ENCODE data around the gene TLE4. TPM values are rescaled to one million over a fixed set of nuclear protein-coding genes. Genes with fewer than 3 reads are reported as not detected.

TLE4 gene
- total RNA-seq = 100 to 1,000 TPM in 1 of 2 donors, 1 to 10 TPM in 1; 9.7 to 130 TPM

DNA sequence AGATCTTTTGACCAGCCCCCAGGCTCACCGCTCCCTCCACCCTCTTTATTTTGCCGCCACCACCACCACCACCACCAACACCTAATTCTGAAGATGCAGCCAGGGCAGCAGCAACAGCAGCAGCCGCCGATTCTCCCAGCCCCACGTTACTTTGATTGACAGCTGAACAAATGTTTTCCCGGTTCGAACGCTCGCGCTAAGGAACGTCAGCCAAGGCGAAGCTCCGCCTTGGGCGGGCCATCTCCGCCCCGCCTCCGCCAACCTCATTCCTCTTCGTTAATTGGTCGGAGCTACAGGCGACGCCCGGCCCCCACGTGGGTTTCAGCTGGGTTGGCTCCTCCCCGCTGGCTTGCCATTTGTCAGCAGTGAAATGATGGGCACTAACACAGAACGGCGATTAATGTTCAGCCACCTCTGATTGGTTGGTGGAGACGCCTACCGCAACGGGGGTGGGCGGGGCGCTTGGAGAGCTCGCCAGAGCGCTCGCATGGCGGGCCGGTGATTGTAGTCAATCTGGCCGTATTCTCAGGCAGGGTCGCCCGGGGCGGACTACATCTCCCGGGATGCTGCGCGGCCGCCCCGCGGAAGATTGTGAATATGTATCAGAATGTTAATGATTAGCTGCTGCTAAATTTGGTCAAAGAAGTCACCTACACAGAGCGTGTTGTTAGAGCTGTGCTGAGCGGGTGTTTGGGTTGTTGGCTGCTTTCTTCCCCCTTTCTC lies at the start of gene TLE4:
TLE4 (plus strand) TSS at position 657 of the 723 bp plus-strand sequence. CDS start 826 bp downstream, outside the sequence.
- Histone ChIP-seq H3K36me3 (no peaks in the 10 kb centered on the region), H3K27me3 (replicated peaks; ENCODE audit: insufficient read depth) (no peaks in the 10 kb centered on the region), H3K9me3 (no peaks in the 10 kb centered on the region), H3K4me3 (peak within 1 kb of the TSS; percentile 75 to 82), H3K4me1 (replicated peaks) (no peaks in the 10 kb centered on the region), H3K27ac (peak within 1 kb of the TSS; percentile 85 to 87)
- under 1% methylated on average over 48 of the region's 48 CpGs for WGBS
- intact Hi-C loops (cut with DNase I) = loop anchor here (5.0 to 10.0 kb wide), 2 partner anchors 493 to 586 kb away; no protein-coding TSS in a partner anchor
- DNase-seq (ENCODE audit: low spot score) = peak; percentile 100
- peak; percentile 96 for TF ChIP-seq POLR2A (IDR thresholded peaks at IDR 0.05)
- peak; percentile 97 for TF ChIP-seq POLR2AphosphoS5 (IDR thresholded peaks at IDR 0.05)
- TF ChIP-seq, protein P1, sequence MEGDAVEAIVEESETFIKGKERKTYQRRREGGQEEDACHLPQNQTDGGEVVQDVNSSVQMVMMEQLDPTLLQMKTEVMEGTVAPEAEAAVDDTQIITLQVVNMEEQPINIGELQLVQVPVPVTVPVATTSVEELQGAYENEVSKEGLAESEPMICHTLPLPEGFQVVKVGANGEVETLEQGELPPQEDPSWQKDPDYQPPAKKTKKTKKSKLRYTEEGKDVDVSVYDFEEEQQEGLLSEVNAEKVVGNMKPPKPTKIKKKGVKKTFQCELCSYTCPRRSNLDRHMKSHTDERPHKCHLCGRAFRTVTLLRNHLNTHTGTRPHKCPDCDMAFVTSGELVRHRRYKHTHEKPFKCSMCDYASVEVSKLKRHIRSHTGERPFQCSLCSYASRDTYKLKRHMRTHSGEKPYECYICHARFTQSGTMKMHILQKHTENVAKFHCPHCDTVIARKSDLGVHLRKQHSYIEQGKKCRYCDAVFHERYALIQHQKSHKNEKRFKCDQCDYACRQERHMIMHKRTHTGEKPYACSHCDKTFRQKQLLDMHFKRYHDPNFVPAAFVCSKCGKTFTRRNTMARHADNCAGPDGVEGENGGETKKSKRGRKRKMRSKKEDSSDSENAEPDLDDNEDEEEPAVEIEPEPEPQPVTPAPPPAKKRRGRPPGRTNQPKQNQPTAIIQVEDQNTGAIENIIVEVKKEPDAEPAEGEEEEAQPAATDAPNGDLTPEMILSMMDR (IDR thresholded peaks at IDR 0.05) = no peak

DNA sequence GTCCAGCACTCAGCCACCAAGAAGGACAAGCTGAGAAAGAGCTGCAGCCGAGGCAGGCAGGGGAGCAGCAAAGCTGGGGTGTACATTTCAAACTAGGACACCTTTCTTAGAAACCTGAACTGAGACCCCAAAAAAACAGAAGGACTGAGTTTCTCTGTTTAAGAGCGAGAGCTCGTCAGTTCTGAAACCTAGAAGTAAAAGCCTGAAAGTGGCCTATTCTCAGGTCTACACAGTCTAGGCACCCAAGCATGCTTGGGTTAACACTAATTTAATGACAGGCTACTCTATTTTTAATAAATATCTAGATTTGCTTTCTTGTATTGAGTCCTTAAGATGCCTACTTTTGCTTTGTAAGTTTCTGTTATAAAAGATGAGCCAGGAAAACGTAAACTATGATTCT lies 49.0 kb upstream of the TLE4 start:
- Histone ChIP-seq H3K9me3 (no peaks in the 10 kb centered on the region), H3K4me3 (no peak overlapping the region), H3K27ac (no peak overlapping the region), H3K36me3 (no peaks in the 10 kb centered on the region), H3K4me1 (replicated peaks) (no peaks in the 10 kb centered on the region), H3K27me3 (replicated peaks; ENCODE audit: insufficient read depth) (no peaks in the 10 kb centered on the region)
- DNase-seq (ENCODE audit: low spot score) = no peak
- no peak for TF ChIP-seq POLR2AphosphoS5 (IDR thresholded peaks at IDR 0.05)
- intact Hi-C loops (cut with DNase I) = no loop called here
- 87% methylated on average over 4 of the region's 4 CpGs for WGBS

DNA sequence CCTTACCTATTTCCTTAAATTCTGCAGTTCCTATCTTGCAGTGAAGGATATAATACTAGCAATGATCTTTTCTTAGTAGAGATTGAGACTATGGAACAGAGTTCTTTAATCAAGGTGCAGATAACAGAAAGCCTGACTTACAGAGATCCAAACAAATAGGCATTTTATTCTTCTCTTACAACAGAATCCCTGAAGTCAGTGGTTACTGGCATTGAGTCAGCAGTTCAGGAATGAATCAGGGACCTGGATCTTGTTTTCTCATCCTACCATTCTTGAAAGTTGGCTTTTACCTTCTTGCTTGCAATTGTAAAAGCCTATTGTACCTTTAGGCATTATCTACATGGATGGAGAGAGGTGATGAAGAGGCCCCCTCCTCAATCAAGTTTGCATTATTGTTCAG lies 47.5 kb upstream of the TLE4 start:
- H3K36me3 ChIP-seq = no peaks in the 10 kb centered on the region
- no peak overlapping the region for H3K4me3 ChIP-seq
- H3K27ac ChIP-seq = no peak overlapping the region
- no peak for DNase-seq (ENCODE audit: low spot score)
- no peaks in the 10 kb centered on the region for H3K27me3 ChIP-seq (replicated peaks; ENCODE audit: insufficient read depth)
- TF ChIP-seq POLR2A (IDR thresholded peaks at IDR 0.05) = no peak
- no peak for TF ChIP-seq POLR2AphosphoS5 (IDR thresholded peaks at IDR 0.05)
- TF ChIP-seq, protein P1 (IDR thresholded peaks at IDR 0.05) = no peak
- no peaks in the 10 kb centered on the region for H3K9me3 ChIP-seq
- intact Hi-C loops (cut with DNase I) = no loop called here
- H3K4me1 ChIP-seq (replicated peaks) = no peaks in the 10 kb centered on the region

DNA sequence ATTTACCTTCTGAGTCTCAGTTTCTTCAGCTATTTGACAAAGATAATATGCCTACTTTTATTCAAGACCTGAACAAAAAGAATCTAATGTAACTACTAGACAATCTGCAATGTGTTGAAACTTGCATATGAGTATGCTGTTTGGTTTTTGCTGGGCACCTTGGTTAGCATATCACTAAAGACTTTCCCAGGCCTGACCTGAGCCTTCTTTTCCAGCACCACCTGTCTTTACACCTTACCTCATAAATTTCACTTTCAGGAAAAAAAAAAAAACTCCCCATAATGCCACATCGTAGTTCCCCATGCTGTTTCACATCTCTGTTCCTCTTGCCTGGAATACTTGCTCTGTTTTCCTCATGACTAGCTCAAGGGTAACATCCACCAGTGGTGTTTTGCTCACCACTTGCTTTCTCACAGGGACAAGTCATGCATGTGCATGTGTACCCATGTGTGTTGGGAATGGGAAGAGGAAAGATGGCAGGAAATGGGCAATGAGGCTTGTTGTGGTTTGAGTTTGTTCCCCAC lies 45.6 kb upstream of the TLE4 start:
- Histone ChIP-seq H3K27ac (no peak overlapping the region), H3K4me1 (replicated peaks) (no peaks in the 10 kb centered on the region), H3K36me3 (no peaks in the 10 kb centered on the region), H3K4me3 (no peak overlapping the region), H3K9me3 (no peaks in the 10 kb centered on the region), H3K27me3 (replicated peaks; ENCODE audit: insufficient read depth) (no peaks in the 10 kb centered on the region)
- TF ChIP-seq, protein P1 (IDR thresholded peaks at IDR 0.05) = no peak
- no peak for TF ChIP-seq POLR2A (IDR thresholded peaks at IDR 0.05)
- no peak for TF ChIP-seq POLR2AphosphoS5 (IDR thresholded peaks at IDR 0.05)
- intact Hi-C loops (cut with DNase I) = no loop called here
- WGBS = 87% methylated on average over 1 of the region's 1 CpG
- DNase-seq (ENCODE audit: low spot score) = no peak

DNA sequence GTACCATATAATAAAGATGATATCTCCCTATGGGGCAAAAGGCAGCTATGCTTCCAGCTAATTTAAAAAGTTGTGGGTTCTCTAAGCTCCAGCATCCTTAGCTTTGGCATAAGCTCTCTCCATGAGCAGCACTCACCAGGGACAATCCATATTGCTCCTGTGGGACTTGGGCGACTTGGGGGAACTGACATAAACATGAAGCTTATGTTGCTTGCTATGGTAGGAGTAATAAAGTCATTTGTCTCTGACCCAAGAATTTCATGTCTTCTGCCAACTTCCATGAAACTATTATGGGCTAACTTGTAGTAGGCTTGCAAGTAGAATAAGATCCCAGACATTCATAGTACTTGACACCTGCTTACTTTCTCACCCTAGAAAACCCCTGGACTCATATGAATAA lies 36.2 kb upstream of the TLE4 start:
- Histone ChIP-seq H3K9me3 (no peaks in the 10 kb centered on the region), H3K4me3 (no peak overlapping the region), H3K27ac (no peak overlapping the region), H3K4me1 (replicated peaks) (no peaks in the 10 kb centered on the region), H3K27me3 (replicated peaks; ENCODE audit: insufficient read depth) (no peaks in the 10 kb centered on the region), H3K36me3 (no peaks in the 10 kb centered on the region)
- TF ChIP-seq, protein P1 (IDR thresholded peaks at IDR 0.05) = no peak
- no peak for TF ChIP-seq POLR2A (IDR thresholded peaks at IDR 0.05)
- TF ChIP-seq POLR2AphosphoS5 (IDR thresholded peaks at IDR 0.05) = no peak
- DNase-seq (ENCODE audit: low spot score) = no peak
- 83% methylated on average over 1 of the region's 1 CpG for WGBS
- intact Hi-C loops (cut with DNase I) = no loop called here

All from prostate gland (tissue), 2 donors.